SHP77 treated with DMSO at 0.1 percent for 48 hours (cell line): ENCODE measurements around the gene PRKN.

Experiments used
- DNase-seq: peaks from one replicate; lab custom pipeline; 2025; lab: John Stamatoyannopoulos, UW

Gene PRKN

DNA sequence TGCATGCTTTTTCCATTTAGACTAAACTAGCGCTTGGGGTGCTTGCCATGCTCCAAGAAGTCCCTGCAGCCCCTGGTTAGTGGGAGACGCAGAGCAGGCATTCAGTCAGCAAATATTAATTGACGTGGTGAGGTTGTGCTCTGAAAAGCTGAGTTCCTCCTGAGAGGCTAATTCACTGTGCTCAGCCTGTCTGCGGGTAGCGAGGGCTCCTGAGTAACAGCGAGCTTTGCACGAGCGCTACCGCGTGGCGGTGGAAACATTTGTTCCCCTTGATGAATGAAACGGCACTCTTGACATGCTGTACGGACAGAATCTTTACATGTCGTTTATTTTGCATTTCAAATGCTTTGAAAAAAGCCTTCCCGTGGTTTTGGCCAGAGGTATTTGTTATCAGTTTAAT lies 1283.1 kb downstream of the PRKN start:
- peak; percentile 52 for DNase-seq

DNA sequence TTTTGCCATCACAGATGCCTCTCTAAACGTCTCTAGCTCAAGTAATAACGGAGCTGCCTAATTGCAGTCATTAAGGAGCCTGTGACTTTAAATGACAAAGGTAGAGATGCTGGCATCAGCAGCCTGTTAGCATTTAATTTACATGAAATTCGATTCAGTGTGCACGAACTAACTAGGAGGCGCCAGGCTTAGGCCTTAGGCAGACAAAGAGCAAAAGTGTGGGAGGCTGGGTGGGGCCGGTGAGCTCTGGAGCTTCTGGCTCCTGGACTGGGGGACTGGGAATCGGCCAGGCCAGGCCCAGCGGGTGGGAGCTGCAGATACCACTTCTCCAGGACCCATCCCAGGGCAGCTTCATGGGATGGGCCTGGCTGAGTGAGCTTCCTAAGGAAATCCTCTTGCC lies 1283.7 kb downstream of the PRKN start:
- no peak for DNase-seq

DNA sequence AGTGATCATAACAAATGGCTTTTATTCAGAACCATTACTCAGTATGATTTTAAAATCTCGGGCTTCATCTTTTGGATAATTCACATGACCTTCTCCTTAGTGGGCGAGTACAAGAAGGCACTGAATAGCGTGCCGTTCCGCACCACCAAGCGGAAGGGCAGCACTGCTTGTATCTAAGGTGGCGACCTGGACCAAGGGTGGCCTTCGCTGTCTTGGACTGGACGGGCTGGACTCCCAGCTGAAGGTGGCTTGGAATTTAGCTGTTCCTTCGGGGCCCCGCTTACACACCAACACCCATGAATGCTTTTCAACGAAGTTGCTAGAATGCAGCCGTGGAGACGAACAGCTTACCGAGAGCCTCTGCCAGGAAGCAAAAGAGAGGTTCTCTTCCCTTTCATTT lies 1285.1 kb downstream of the PRKN start:
- no peak for DNase-seq

DNA sequence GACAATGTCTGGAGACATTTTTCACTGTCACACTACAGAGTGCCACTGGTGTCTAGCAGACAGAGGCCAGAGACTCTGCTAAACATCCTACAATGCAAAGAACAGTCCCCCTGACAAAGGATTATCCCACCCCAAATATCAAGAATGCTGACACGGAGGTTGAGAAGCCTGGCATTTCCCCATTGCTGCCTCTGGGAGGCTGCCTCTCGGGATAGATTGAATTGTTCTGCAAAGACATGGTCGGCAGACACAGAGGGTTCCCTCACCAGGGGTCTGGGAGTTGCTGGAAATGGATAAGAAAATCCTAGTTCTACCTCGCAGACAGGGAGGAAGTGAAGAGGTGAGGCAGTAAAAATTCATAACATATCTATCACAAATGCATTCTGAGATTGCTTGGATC lies 1287.3 kb downstream of the PRKN start:
- DNase-seq = no peak

DNA sequence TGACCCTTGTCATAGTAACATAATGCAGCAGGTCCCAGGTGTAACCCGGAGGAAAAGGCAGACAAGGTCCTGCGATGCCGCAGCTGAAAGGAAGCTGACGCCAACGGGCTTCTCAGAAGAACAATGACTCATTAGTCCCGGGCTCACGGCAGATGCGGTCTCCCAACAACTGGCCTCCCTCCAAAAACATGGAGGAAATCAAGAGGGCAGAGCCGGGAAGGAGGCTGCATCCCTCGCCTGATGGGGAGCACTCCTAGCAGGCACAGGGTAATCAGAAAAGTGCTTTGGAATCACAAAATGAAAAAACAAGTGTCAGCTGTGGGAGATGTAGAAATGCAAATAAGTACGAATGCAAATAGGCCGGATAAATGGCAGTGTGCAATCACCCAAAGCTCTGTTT lies 1288.5 kb downstream of the PRKN start:
- peak; percentile 68 for DNase-seq

DNA sequence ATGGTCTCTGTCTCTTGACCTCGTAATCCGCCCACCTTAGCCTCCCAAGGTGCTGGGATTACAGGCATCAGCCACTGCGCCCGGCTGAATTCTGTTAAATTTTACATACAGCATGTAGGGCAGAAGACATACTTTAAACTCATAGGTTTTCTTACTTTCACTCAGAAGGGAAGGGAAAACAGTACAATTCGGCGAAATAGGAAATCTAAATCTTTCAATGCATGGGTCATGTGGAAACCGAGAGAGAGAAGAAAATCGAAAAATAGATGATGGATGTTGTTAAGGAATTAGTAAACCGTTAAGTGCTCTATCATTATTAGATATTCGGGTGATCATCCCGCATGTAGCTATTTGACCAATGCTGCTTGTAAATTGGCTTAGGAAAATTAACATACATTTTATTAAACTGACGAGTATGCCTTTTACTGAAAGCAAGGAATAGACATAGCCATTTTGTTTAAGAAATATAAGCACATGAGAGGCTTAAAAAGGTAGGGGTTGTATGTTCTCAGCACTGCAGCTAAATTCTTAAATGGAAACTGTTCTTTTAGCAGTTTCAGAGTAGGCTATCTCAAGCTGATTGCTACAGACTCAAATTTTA lies 1289.0 kb downstream of the PRKN start:
- DNase-seq = no peak

DNA sequence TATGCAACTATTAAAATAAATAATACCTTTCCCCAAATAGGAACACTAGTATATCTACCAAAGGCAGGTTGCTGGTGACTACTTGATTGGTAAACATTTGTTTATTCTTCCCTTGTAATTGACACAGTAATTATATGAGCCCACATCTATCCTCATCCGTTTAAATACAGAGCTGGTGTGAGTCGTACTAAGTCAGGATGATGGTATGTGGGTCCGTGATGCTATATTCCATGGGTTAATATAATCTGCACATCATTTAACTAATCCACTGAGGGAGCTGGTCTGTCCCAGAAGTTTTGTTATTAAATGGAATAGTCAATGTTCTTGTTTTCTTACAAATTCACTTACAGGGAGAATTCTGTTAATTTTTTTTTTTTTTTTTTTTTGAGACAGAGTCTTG lies 1289.7 kb downstream of the PRKN start:
- no peak for DNase-seq

DNA sequence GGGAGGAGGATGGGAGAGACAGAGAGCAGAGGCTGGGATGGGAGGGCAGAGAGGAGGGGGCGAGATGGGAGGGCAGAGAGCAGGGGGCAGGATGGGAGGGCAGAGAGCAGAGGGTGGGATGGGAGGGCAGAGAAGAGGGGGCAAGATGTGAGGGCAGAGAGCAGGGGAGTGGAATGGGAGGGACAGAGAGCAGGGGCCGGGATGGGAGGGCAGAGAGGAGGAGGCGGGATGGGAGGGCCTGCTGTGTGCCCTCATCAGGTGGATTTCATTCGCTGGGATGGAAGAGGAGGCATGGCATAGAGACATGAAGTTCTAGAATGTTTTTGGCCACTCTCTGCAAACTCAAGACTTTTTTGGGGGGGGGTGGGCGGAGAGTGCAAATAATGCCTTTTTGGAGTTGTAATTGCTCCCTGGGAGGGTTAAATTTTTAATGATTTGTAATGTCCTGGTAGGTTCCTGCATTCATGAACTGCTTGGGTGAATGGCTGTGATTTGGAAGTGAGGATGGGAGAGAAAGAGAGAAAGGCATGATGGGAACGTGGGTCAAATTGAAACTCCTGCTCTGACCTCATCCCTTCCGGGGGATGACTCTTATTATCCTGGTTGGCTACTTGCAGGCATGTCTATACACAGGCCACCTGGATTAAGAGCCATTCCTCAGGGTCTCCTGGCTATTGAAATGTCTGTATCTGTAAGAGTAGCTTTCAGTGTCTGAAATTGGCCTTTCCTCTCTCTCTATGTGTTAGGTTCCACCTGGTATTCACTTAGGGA lies 1291.3 kb downstream of the PRKN start:
- no peak for DNase-seq

DNA sequence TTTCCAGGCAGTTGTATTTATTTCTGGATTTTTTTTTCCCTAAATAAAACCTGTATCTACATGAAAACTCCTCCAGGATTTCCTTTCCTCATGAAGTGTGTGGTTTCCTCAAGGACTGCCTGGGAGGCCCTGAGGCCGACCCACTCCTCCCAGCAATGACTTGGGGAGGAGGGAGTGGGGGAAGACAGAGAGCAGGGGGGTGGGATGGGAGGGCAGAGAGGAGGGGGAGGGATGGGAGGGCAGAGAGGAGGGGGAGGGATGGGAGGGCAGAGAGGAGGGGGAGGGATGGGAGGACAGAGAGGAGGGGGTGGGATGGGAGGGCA lies 1291.9 kb downstream of the PRKN start:
- no peak for DNase-seq

DNA sequence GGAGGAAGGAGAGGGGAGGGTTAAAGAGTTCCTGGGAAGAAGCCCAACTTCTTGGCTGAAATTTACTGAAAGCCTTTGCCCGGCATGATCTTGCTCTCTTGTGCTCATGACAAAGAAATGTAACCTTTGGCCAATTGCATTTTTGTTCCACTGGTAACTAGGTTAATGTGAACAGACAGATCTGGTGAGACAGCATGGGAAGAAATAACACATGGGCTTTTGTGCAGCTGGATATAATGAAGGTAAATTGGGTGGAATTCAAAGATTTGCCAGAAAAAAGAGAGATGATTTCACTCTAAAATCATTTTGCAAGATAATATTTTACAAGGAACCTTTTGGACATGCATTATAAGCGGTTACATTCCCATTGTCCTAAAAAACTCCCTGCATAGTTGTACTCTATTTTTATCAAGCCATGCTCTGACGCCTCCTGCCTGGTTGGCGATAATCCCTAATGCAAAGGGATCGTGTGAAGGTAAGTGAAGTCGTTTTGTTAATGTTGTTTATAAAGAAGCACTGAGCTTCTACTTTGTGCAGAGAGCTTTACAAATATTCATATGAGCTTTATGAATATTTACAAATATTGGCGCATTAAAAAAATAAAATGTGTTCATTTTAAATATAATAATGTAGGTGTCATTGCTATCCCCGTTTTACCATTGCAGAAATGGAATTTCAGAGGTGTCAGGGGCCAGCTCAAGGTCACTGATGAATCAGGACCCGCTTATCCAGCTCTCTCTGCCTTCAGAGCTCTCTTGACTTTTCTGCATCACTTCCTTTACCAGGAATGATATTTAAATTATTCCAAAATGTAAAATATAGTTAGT lies 1292.4 kb downstream of the PRKN start:
- no peak for DNase-seq

DNA sequence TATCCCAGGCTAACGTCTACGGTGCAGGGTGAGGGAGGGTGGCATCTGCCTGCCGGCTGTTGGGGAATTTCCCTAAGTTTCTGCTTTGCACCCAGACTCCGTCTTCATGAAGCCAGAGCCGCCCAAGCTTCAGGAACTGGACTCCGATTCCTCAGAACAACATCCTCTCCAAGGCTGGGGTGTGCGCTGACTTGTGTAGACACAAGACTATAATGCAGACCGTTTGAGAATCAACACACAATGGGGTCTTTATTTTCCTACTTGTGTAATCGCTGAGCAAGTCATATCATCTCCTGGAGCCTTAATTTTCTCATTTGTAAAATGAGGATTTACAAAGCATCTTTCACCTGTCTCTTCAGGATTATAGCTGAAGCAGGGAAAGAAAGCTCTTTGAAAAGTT lies 1293.2 kb downstream of the PRKN start:
- DNase-seq = no peak

DNA sequence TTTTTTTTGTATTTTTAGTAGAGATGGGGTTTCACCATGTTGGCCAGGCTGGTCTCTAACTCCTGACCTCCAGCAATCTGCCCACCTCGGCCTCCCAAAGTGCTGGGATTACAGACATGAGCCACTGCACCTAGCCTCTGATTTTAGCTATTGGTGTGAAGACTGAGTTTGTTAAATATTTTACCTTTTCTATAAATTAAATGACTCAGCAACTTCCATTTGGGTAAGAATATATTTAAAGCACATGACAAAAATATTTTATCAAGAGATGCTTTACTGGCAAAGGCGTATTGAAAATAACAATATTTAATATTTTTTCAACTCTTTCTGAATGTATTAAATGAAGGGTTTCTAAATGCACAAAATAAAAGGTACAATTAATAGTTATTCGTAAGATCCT lies 1295.0 kb downstream of the PRKN start:
- no peak for DNase-seq

DNA sequence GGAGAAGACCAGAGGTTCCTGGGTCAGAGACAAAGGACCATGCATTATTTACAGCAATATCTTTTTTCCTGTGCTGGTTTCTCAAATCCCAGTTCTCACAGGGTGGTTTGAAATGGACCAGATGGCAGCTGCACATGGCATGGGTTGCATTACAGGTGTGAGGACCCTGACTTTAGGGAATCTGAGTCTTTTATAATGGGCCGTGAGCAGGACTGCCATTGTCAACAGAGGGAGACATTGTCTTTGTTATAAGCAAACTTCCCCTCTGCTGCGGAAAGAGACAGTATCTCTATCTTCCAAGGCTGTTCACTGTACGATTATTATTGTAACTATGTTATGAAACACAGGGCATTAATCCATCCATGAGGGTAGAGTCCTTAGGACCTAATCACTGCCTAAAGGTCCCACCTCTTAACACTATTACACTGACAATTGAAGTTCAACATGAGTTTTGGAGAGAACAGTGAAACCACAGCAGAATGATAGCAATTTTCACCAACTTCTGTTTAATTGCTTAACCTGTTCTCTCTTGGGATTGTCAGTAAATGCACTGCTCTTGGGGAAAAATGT lies 1297.6 kb downstream of the PRKN start:
- peak; percentile 9 for DNase-seq

DNA sequence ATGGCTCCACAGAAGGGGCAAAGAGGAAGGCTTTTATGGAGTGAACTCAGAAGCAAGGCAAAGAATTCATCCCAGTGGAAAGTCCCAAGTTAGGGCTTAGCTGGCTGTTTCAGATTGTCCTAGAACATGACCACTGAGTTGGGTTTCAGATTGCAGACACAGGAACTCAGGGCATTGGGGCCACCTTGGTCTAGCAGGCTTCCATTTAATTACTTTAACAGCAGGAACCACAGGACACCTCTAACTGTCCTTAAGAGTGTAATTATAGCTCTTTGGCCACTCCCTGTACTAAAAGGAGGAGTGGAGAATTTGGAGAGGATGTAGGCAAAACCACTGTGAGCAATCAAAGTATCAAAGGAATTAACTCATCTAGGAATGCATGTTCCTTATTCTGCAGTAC lies 1303.1 kb downstream of the PRKN start:
- DNase-seq = no peak

DNA sequence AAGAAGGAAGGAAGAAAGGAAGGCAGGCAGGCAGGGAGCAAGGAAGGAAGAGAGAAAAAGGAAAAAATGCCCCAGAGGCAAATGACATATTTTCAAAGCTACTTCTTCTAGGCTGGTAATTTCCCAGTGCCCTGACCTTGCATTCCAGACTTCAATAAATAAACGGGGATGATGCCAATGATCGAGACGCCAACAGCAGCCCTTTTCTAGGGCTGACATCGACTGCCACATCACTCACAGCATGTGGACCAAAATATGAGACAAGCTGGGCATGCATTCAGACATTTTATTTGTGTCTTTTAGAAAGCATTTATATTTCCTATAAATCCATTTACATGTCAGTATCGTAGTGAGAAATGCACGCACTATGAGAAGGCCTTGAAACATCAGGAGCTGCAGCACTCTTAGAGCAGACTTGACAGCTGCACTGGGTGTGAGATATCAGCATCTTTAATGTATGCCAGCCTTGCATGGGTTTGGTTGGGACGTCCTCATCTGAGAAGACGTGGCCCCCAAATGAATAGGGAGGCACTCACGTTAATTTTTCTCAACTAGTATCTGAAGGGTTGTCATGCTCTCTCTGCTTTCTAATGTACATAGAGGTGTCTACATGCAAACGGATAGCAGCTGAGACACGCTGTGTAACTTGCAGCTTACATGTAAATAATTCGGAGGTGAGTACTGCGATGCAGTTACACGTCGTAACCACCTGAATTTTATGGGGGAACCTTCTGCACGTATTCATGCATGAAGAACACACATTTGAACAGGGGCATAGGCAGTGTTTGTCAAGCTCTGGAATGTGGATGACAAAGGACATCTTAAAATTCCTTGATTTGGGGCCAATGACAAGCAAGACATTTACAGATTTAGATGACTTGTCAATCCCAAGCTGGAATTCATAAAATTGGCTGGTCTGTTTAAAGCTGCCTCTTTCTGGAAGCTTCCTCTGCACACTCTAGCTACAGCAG lies 1304.6 kb downstream of the PRKN start:
- no peak for DNase-seq

DNA sequence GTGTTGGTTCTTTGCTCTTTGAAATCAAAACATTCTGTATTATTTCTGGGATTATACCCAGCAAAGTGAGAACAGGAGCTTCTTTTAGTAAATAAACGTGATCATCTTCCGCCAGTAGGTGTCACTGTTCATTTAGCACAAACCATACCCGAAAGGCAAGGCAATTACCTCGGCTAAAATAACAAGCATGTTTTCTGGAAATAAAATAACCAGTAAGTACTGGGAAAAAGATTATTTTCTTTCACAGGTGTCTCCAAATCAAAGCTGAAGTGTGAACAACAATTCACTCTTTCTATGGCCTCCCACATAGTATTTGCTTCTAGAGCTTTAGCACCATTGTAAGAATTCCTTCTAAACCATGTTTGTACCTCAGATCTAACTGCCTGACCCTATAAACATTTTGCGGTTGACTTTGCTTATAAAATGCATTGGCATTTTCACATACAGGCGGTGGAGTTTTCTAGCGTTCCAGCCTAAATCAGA lies 1309.1 kb downstream of the PRKN start:
- DNase-seq = peak; percentile 24

DNA sequence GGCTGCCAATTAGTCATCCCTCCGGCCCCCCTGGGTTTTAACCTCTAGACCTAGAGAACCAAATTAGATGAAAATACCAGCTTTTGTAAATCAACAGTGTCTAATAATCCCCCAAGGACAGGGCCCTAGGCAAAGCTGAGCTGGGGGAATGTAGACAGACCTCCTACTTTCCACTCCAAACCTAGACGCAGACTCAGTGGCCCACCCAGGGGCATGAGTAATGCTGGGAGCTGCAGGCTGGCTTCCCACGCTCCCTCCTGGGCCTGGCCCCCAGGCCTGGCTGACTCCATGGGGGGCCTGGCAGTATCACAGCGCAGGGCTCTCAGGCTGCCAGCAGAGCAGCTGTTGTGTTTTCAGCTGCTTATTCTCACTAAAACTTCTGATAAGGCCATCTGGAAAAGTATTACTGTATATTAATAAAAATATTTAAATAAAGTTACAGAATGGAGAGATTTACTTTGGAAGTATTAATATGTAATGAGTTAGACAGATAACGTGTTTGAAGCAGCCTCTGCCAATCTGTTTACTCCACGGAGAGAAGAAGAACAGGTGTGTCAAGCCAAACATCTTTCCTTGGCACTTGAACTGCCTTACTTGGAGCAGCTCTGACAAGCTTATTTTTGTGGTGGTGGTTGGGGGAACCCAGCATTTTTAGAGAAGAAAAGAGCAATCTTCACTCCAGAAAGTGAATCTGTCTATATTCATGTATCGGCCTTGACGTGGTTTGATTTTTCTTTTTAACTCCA lies 1309.7 kb downstream of the PRKN start:
- no peak for DNase-seq

DNA sequence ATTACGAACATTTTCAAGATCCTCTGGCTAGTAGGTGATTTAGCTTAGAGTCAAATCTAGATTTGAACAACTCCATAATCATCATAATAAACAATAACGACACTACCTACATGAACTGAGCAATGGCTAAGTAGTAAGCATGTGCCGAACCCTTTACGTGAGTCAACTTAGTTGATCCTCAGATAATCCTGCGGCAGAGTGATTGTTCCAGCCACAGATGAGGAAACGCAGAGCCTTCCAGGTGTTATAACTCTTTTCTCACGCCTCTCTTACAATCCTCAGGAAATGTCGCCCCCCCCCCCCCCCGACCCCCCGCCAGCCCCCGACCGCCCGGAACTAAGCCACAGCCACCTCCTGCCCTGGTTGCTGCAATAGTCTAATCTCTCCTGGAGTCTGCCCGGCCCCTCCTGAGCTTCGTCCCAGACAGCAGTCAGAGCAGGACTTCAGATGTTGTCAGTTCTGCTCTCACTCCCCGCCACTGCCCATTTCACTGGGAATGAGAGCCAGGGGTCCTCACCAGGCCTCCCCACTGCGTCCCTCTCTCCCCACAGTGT lies 1312.2 kb downstream of the PRKN start:
- DNase-seq = no peak

DNA sequence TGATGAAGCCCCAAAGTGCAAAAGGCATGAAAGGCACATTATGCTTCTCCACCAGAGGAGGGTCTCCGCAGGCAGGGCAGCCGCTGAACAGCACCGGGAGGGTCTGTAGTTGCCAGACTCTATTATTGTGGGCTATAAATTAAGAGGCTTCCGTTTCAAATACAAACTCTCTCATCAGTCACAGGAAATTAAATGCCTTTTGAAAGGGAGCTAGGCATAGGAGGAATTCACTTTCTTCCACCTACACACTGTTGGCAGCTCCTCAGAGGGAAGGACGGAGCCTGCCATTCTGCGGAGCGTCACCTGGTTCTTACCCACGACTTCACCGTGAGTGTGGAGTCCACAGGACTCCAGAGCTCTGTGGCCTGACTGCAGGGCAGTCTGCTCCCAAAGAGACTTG lies 1312.9 kb downstream of the PRKN start:
- no peak for DNase-seq

DNA sequence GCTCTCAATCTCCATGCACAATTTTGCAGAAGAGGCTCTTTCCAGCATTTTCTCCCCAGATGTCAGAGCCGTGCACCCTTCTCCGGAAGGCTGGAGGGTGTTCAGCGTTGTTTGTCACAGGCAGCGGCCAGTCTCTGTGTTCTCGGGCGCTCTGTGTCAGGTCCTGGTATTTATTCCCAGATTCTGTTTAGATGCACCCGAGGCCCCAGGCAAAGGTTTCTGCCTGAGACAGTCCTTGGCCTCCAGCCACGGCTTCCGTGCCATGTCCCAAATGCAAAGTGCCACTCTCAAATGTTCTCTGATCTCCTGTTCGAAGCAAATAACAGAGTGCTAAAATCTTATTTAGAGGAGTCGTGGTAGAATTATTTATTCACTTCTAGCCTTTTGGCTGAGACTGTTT lies 1313.4 kb downstream of the PRKN start:
- DNase-seq = no peak

DNA sequence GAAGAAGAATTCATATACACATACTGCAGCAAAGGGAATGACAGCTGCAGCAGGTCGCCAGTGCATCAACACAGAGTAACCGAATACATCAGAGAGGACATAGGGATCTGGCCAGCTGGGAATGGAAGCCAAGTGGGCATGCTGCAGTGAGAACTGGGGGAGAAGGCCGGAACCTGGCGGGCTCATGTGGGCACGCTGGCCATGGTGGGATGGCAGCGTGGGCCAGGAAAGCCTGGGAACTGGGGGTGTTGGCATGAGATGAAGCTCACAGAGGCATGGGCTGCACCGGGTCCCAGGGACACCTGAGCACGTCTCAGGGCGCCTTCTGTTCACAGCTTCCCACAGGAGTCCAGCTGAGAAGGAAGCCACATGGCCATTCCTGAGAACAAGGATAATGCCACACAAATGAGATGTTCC lies 1314.2 kb downstream of the PRKN start:
- DNase-seq = no peak
